Endothelial cell of umbilical vein (primary cell): ENCODE data around the gene COLGALT1.

ENCODE experiments used
- EZH2 ChIP-seq: IDR thresholded peaks from 2 replicates; pipeline ENCODE4 v1.6.1; 2012; ENCODE audit warnings: borderline replicate concordance, low read depth, mild to moderate bottlenecking, moderate library complexity, low read length, inconsistent platforms; ENCODE audit not compliant: severe bottlenecking
- FOS ChIP-seq: IDR thresholded peaks from 2 replicates; pipeline ENCODE4 v1.6.1; 2011; ENCODE audit warnings: mild to moderate bottlenecking, low read length, moderate library complexity, borderline replicate concordance; ENCODE audit not compliant: insufficient read depth
- GATA2 ChIP-seq: IDR thresholded peaks from 2 replicates; pipeline ENCODE4 v1.7.0; 2011; ENCODE audit warnings: low read depth, mild to moderate bottlenecking, moderate library complexity, mixed read lengths, low read length; ENCODE audit not compliant: insufficient read length, insufficient read depth
- JUN ChIP-seq: IDR thresholded peaks from 2 replicates; pipeline ENCODE4 v1.6.1; 2011; ENCODE audit warnings: borderline replicate concordance, low read depth; ENCODE audit not compliant: insufficient read length, insufficient read depth
- MYC ChIP-seq: IDR thresholded peaks from one replicate; pipeline ENCODE4 v1.6.1; 2011; ENCODE audit warnings: mild to moderate bottlenecking, low read depth, low read length
- POLR2A ChIP-seq: IDR thresholded peaks from 2 replicates; pipeline ENCODE4 v1.6.1; 2012; ENCODE audit warnings: low read depth, mild to moderate bottlenecking, control low read depth, low read length
- POLR2AphosphoS5 ChIP-seq: IDR thresholded peaks from 2 replicates; pipeline ENCODE4 v1.6.1; 2012; ENCODE audit warnings: low read depth, mild to moderate bottlenecking, control low read depth, low read length, moderate library complexity; ENCODE audit not compliant: insufficient read depth
- TF ChIP-seq, protein P1 (sequence below), 2 donors: IDR thresholded peaks; 1 replicate in 1 of 2; 2 replicates in 1 of 2; pipeline ENCODE4 v1.5.1; 2011; ENCODE audit warnings: low read length in 2 of 2, mild to moderate bottlenecking in 2 of 2, moderate library complexity in 2 of 2, control low read depth in 1 of 2, inconsistent platforms in 1 of 2, low read depth in 1 of 2; ENCODE audit not compliant: insufficient read depth in 1 of 2; ENCODE audit errors: extremely low read depth in 1 of 2
- TF ChIP-seq, protein P2 (sequence below): IDR thresholded peaks from 2 replicates; pipeline ENCODE4 v1.6.1; 2011; ENCODE audit not compliant: insufficient read depth, insufficient read length

DNA sequence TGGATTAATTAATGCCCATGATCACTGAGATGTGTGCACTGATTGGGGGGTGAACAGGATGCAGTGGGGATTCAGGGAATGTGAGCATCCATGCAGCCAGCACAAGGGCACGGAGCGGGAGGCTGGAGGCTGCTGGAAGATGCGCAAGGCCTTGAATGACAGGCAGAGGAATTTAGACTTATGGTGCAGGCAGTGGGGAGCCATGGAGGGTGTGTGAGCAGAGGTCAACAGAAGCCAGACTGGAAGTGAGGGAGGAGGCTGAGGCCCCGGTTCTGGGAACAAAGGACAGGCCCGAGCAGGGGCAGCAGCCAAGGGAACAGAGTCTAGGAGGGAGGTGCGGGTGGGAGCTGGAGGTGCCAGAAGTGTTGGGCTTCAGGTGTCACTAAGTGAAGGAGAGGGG, 7.3 kb upstream of the COLGALT1 start:
- TF ChIP-seq, protein P1, sequence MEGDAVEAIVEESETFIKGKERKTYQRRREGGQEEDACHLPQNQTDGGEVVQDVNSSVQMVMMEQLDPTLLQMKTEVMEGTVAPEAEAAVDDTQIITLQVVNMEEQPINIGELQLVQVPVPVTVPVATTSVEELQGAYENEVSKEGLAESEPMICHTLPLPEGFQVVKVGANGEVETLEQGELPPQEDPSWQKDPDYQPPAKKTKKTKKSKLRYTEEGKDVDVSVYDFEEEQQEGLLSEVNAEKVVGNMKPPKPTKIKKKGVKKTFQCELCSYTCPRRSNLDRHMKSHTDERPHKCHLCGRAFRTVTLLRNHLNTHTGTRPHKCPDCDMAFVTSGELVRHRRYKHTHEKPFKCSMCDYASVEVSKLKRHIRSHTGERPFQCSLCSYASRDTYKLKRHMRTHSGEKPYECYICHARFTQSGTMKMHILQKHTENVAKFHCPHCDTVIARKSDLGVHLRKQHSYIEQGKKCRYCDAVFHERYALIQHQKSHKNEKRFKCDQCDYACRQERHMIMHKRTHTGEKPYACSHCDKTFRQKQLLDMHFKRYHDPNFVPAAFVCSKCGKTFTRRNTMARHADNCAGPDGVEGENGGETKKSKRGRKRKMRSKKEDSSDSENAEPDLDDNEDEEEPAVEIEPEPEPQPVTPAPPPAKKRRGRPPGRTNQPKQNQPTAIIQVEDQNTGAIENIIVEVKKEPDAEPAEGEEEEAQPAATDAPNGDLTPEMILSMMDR (IDR thresholded peaks at IDR 0.05; ENCODE audit: extremely low read depth in 1 of 2, insufficient read depth in 1 of 2, low read depth in 1 of 2, low read length in 2 of 2) = no peak
- TF ChIP-seq EZH2 (no peak), POLR2A (no peak), POLR2AphosphoS5 (no peak), JUN (no peak), MYC (no peak), FOS (no peak), GATA2 (no peak)
- TF ChIP-seq, protein P2, sequence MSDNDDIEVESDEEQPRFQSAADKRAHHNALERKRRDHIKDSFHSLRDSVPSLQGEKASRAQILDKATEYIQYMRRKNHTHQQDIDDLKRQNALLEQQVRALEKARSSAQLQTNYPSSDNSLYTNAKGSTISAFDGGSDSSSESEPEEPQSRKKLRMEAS = no peak
